Neutrophil (primary cell): ENCODE results near the gene PODN.

ENCODE experiments used
- H3K27ac ChIP-seq: fragments of 200-600 bp; sonication (generic); 2 replicates; pipeline ENCODE4 v1.5.1; 2016; ENCODE audit warnings: mild to moderate bottlenecking, moderate library complexity
- H3K27me3 ChIP-seq: fragments of 200-600 bp; sonication (generic); 2 replicates; pipeline ENCODE4 v1.6.0; 2016; ENCODE audit warnings: mild to moderate bottlenecking
- H3K36me3 ChIP-seq: fragments of 200-600 bp; sonication (generic); 2 replicates; pipeline ENCODE4 v1.5.1; 2017
- H3K4me1 ChIP-seq, 2 experiments: fragments of 200-600 bp in 1 of 2; sonication (generic) in 1 of 2; 1 replicate in 1 of 2; 2 replicates in 1 of 2; pipeline versions ENCODE4 v1.5.1 to v1.6.1; 2013 to 2016; ENCODE audit warnings: low read depth in 1 of 2, low read length in 1 of 2, mild to moderate bottlenecking in 1 of 2, moderate library complexity in 1 of 2; ENCODE audit not compliant: control insufficient read depth in 1 of 2, insufficient read depth in 1 of 2
- H3K4me3 ChIP-seq, 2 experiments: fragments of 200-600 bp in 1 of 2; sonication (generic) in 1 of 2; 1 replicate in 1 of 2; 2 replicates in 1 of 2; pipeline ENCODE4 v1.5.1; 2013 to 2016; ENCODE audit warnings: low read depth in 1 of 2, low read length in 1 of 2, mild to moderate bottlenecking in 1 of 2, moderate library complexity in 1 of 2
- H3K9me3 ChIP-seq: fragments of 200-600 bp; sonication (generic); 2 replicates; pipeline ENCODE4 v1.5.1; 2016
- CTCF ChIP-seq: fragments of 200-600 bp; sonication (generic); IDR thresholded peaks from 2 replicates; pipeline ENCODE4 v1.5.1; 2016; ENCODE audit warnings: antibody characterized with exemption

PODN gene

GRCh38 chr1:53088616-53089300 lies 26.7 kb downstream of the PODN start:
- Histone ChIP-seq H3K4me1 (no peaks in the 10 kb centered on the region), H3K4me3 (no peak overlapping the region), H3K27me3 (no peaks in the 10 kb centered on the region), H3K36me3 (no peaks in the 10 kb centered on the region), H3K27ac (no peak overlapping the region), H3K9me3 (no peaks in the 10 kb centered on the region)
- no peak for TF ChIP-seq CTCF

GRCh38 chr1:53089478-53090226 lies 27.6 kb downstream of the PODN start:
- H3K27ac ChIP-seq: no peak overlapping the region
- no peaks in the 10 kb centered on the region for H3K27me3 ChIP-seq
- H3K36me3 ChIP-seq: no peaks in the 10 kb centered on the region
- H3K4me1 ChIP-seq: no peaks in the 10 kb centered on the region
- TF ChIP-seq CTCF: no peak
- H3K9me3 ChIP-seq: no peaks in the 10 kb centered on the region
- H3K4me3 ChIP-seq: no peak overlapping the region

- Histone ChIP-seq H3K4me3 (no peak overlapping the region), H3K27me3 (no peaks in the 10 kb centered on the region), H3K27ac (no peak overlapping the region), H3K9me3 (no peaks in the 10 kb centered on the region), H3K36me3 (no peaks in the 10 kb centered on the region), H3K4me1 (no peaks in the 10 kb centered on the region)
- no peak for TF ChIP-seq CTCF
These were observed 28.5 kb downstream of the PODN start for GRCh38 chr1:53090227-53091147.

- no peaks in the 10 kb centered on the region for H3K36me3 ChIP-seq
- H3K9me3 ChIP-seq: no peaks in the 10 kb centered on the region
- H3K4me3 ChIP-seq: no peak overlapping the region
- H3K27me3 ChIP-seq: no peaks in the 10 kb centered on the region
- TF ChIP-seq CTCF: no peak
- H3K27ac ChIP-seq: no peak overlapping the region
- no peaks in the 10 kb centered on the region for H3K4me1 ChIP-seq
These were observed 30.0 kb downstream of the PODN start for GRCh38 chr1:53091841-53092645.
